Measurements from ENCODE around the gene TAMALIN. TPM values are rescaled to one million over a fixed set of nuclear protein-coding genes. Genes with fewer than 3 reads are reported as not detected.

TAMALIN gene
- total and polyA plus RNA-seq, 12 donors: 1.8 to 44.9 (median 14.9) TPM

- intact Hi-C loops (cut with DNase I): no loop called here
- Histone ChIP-seq H3K27me3 (no peaks in the 10 kb centered on the region), H3K4me3 (no peak overlapping the region), H3K9me3 (replicated peaks in 1 of 3) (no peaks in the 10 kb centered on the region), H3K4me1 (replicated peaks in 1 of 2) (peaks cover 11 to 28% of the 10 kb centered on the region in 2 donors), H3K36me3 (replicated peaks in 1 of 2) (no peaks in the 10 kb centered on the region), H3K27ac (no peak overlapping the region)
- DNase-seq: peak in 3 of 7 donors; percentile 31 to 75 (median 51)
- WGBS, 4 donors: 38 to 53% (median 45%) methylated on average over 8 to 9 of the region's 9 CpGs
- TF ChIP-seq POLR2A (IDR thresholded peaks at IDR 0.05): no peak
- TF ChIP-seq, protein P1, sequence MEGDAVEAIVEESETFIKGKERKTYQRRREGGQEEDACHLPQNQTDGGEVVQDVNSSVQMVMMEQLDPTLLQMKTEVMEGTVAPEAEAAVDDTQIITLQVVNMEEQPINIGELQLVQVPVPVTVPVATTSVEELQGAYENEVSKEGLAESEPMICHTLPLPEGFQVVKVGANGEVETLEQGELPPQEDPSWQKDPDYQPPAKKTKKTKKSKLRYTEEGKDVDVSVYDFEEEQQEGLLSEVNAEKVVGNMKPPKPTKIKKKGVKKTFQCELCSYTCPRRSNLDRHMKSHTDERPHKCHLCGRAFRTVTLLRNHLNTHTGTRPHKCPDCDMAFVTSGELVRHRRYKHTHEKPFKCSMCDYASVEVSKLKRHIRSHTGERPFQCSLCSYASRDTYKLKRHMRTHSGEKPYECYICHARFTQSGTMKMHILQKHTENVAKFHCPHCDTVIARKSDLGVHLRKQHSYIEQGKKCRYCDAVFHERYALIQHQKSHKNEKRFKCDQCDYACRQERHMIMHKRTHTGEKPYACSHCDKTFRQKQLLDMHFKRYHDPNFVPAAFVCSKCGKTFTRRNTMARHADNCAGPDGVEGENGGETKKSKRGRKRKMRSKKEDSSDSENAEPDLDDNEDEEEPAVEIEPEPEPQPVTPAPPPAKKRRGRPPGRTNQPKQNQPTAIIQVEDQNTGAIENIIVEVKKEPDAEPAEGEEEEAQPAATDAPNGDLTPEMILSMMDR (IDR thresholded peaks at IDR 0.05): peak; percentile 32 to 65 (median 54)
Measured at GRCh38 chr12:52020539-52021336, 14.0 kb downstream of the TAMALIN start.

GRCh38 chr12:52022841-52023181, 16.1 kb downstream of the TAMALIN start:
- H3K9me3 ChIP-seq (replicated peaks in 1 of 3): no peaks in the 10 kb centered on the region
- H3K36me3 ChIP-seq (replicated peaks in 1 of 2): no peaks in the 10 kb centered on the region
- H3K4me1 ChIP-seq (replicated peaks in 1 of 2): peaks cover 16 to 36% of the 10 kb centered on the region in 2 donors
- peak overlapping the region in 1 of 4 donors; percentile 68 for H3K4me3 ChIP-seq
- intact Hi-C loops (cut with DNase I): no loop called here
- TF ChIP-seq POLR2A (IDR thresholded peaks at IDR 0.05): no peak
- TF ChIP-seq, protein P1 (IDR thresholded peaks at IDR 0.05): no peak
- peak overlapping the region in 1 of 5 donors; percentile 68 for H3K27ac ChIP-seq
- DNase-seq: peak in 1 of 7 donors; percentile 34
- WGBS, 4 donors: 21 to 32% (median 27%) methylated on average over 11 to 14 of the region's 14 CpGs
- H3K27me3 ChIP-seq: no peaks in the 10 kb centered on the region

DNA sequence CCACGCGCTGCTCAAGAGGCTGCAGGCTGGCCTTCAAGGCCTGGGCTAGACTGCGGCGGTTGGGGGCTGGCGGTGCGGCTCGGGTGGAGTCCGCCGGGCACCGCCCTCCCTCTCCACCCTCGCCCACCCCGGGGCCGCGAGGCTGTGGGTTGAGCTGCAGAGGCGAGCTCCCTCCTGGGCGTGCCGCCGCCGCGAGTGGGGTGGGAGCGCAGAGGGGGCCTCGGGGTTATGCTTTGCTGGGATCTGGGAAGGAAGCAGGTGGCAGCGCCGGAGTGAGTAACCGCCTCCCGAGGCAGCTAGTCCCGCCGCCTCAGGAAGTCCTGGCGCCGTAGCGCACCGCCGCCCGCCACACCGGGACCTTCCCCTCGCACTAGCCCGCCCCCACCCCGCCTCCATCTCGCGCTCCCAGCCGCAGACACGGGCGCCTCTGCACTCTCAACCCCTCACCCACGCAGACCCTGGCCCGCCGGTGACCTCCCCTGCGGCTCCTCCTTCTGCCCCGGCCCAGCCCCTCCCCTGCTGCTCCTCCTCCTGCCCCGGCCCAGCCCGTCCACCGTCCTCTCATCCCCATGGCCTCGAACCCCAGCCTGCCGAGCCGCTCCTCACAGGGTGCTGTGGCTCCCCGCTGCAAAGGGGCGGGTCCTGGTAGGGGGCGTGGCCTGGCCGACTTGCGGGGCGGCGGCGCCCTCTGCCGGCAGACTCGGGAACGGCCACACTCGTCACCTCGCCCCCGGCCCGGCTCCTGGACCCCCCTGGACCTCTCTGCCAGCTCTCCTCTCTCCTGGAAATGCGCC, 16.6 kb downstream of the TAMALIN start:
- intact Hi-C loops (cut with DNase I): no loop called here
- Histone ChIP-seq H3K27ac (peak overlapping the region in 2 of 5 donors; percentile 41 to 68), H3K4me1 (replicated peaks in 1 of 2) (peaks cover 16 to 36% of the 10 kb centered on the region in 2 donors), H3K36me3 (replicated peaks in 1 of 2) (no peaks in the 10 kb centered on the region), H3K4me3 (peak overlapping the region in 2 of 4 donors; percentile 38 to 68), H3K27me3 (no peaks in the 10 kb centered on the region), H3K9me3 (replicated peaks in 1 of 3) (no peaks in the 10 kb centered on the region)
- DNase-seq: peak; percentile 79 to 92 (median 89)
- TF ChIP-seq, protein P1 (IDR thresholded peaks at IDR 0.05): peak; percentile 85 to 97 (median 94)
- no peak for TF ChIP-seq POLR2A (IDR thresholded peaks at IDR 0.05)
- 0 to 3% (median 1%) methylated on average over 3 to 70 of the region's 70 CpGs for WGBS, 4 donors

- no peaks in the 10 kb centered on the region for H3K36me3 ChIP-seq (replicated peaks in 1 of 2)
- 22 to 37% (median 24%) methylated on average over 12 to 20 of the region's 20 CpGs for WGBS, 4 donors
- peak overlapping the region in 2 of 5 donors; percentile 41 to 68 for H3K27ac ChIP-seq
- no peaks in the 10 kb centered on the region for H3K9me3 ChIP-seq (replicated peaks in 1 of 3)
- TF ChIP-seq POLR2A (IDR thresholded peaks at IDR 0.05): no peak
- TF ChIP-seq, protein P1 (IDR thresholded peaks at IDR 0.05): peak in 2 of 6 experiments; percentile 9 to 61
- no peak for DNase-seq
- intact Hi-C loops (cut with DNase I): no loop called here
- H3K4me1 ChIP-seq (replicated peaks in 1 of 2): peaks cover 16 to 36% of the 10 kb centered on the region in 2 donors
- peak overlapping the region in 2 of 4 donors; percentile 38 to 68 for H3K4me3 ChIP-seq
- no peaks in the 10 kb centered on the region for H3K27me3 ChIP-seq
Measured at GRCh38 chr12:52023976-52024688, 17.4 kb downstream of the TAMALIN start.

Measured in adrenal gland (tissue), 12 donors.